ENCODE data around the gene SPATA46. TPM values are rescaled to one million over a fixed set of nuclear protein-coding genes. Genes with fewer than 3 reads are reported as not detected.
A peak's percentile ranks its signal among the peaks of the same experiment; 100 is the strongest.

The SPATA46 gene
- total and polyA plus RNA-seq, 9 of the 15 experiments (the other 6 are each of a cell fraction or from before 2014, with no cell fraction given) = 0.04 to 0.11 TPM; not detected in 7

DNA sequence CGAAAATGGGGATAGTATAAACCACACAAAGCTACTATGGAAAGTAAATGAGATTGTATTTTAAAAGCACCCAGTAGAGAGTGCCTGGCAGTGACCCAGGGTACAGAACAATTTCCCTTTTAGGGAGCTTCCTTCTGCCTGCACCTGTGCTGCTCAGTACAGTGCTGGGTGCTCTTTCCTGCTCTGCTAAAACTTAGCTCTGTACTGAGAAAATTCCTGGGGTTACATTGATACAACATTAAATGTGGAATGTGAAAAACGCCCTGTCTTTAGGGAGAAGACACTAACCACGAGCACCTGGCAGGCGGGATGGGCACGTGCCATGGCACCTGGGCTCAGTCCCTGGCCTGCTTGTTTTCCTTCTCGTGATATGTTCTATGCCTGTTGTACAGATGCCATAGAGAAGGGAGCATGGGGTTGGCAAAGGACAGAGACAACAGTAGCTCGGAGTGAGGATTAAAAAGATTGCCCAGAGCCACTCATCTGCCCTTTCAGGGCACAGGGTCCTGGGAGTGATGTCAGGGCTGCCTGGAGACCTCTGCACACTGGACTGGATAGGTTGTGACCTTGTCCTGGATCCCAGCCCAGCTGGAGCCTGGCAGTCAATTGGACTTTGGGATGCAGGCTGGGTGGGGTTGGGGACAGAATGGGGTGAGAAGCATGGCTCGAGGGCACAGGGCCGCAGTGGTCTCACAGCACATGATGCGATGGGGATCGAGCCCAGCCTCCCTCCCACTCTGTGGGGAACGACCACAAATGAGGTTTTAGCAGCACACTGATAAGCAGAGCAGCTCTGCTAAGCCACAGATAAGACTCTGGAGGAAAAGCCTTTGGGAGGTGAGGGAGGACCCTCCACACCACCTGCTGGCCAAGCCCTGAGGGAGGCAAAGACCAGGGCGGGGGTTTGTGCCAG is 4.2 kb downstream of the SPATA46 start (continued):
- TF ChIP-seq, protein P1, sequence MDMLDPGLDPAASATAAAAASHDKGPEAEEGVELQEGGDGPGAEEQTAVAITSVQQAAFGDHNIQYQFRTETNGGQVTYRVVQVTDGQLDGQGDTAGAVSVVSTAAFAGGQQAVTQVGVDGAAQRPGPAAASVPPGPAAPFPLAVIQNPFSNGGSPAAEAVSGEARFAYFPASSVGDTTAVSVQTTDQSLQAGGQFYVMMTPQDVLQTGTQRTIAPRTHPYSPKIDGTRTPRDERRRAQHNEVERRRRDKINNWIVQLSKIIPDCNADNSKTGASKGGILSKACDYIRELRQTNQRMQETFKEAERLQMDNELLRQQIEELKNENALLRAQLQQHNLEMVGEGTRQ (CRISPR knock-in tag; IDR thresholded peaks at IDR 0.05) = no peak; the same call in 1 of the 2 replicates
- no peak for TF ChIP-seq COPS2 (conservative IDR thresholded peaks at IDR 0.05)
- TF ChIP-seq SP2 (IDR thresholded peaks at IDR 0.05; ENCODE audit: extremely low read depth, low read depth, low read length, poor library complexity, severe bottlenecking) = no peak
- no peak for TF ChIP-seq RBM14 (IDR thresholded peaks at IDR 0.05; ENCODE audit: borderline replicate concordance, insufficient read depth, low read depth, low read length)
- peak; percentile 6; the same call in 1 of the 2 replicates for TF ChIP-seq MECOM (CRISPR knock-in tag; IDR thresholded peaks at IDR 0.05)
- TF ChIP-seq BRD4 (IDR thresholded peaks at IDR 0.05) = no peak
- TF ChIP-seq SAP30 (IDR thresholded peaks at IDR 0.05; ENCODE audit: borderline replicate concordance, insufficient read depth, low read depth, low read length, poor library complexity, severe bottlenecking) = no peak
- peak; percentile 98 for TF ChIP-seq CBFB (CRISPR knock-in tag; IDR thresholded peaks at IDR 0.05)
- TF ChIP-seq TCF7L2 (IDR thresholded peaks at IDR 0.05; ENCODE audit: low read depth, low read length) = no peak
- TF ChIP-seq HMGN3 (IDR thresholded peaks at IDR 0.05; ENCODE audit: borderline replicate concordance, extremely low read depth, insufficient read length, low read depth, low read length) = peak; percentile 90
- TF ChIP-seq CC2D1A (IDR thresholded peaks at IDR 0.05) = peak; percentile 87; the same call in 1 of the 2 replicates
- TF ChIP-seq SRF (CRISPR knock-in tag; IDR thresholded peaks at IDR 0.05) = no peak
- TF ChIP-seq ZNF232 (CRISPR knock-in tag; IDR thresholded peaks at IDR 0.05) = no peak
- TF ChIP-seq, protein P2, sequence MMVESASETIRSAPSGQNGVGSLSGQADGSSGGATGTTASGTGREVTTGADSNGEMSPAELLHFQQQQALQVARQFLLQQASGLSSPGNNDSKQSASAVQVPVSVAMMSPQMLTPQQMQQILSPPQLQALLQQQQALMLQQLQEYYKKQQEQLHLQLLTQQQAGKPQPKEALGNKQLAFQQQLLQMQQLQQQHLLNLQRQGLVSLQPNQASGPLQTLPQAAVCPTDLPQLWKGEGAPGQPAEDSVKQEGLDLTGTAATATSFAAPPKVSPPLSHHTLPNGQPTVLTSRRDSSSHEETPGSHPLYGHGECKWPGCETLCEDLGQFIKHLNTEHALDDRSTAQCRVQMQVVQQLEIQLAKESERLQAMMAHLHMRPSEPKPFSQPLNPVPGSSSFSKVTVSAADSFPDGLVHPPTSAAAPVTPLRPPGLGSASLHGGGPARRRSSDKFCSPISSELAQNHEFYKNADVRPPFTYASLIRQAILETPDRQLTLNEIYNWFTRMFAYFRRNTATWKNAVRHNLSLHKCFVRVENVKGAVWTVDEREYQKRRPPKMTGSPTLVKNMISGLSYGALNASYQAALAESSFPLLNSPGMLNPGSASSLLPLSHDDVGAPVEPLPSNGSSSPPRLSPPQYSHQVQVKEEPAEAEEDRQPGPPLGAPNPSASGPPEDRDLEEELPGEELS (CRISPR knock-in tag; IDR thresholded peaks at IDR 0.05; ENCODE audit: borderline replicate concordance) = no peak
- peak; percentile 67 for TF ChIP-seq DMBX1 (CRISPR knock-in tag; IDR thresholded peaks at IDR 0.05; ENCODE audit: borderline replicate concordance)
- TF ChIP-seq ZNF644 (tag; IDR thresholded peaks at IDR 0.05; ENCODE audit: low read depth) = peak; percentile 46; the same call in 1 of the 2 replicates
- TF ChIP-seq ERF (CRISPR knock-in tag; IDR thresholded peaks at IDR 0.05) = 0 out of 2 replicates have a peak, but pooled peaks have one; percentile 41
- no peak for TF ChIP-seq PTBP1 (IDR thresholded peaks at IDR 0.05; ENCODE audit: low read depth, low read length)
- TF ChIP-seq ZNF41 (CRISPR knock-in tag; conservative IDR thresholded peaks at IDR 0.05) = no peak
- TF ChIP-seq ZNF121 (CRISPR knock-in tag; conservative IDR thresholded peaks at IDR 0.05) = no peak
- peak; percentile 91 for TF ChIP-seq SOX6 (IDR thresholded peaks at IDR 0.05)
- TF ChIP-seq ZNF274 (IDR thresholded peaks at IDR 0.05; ENCODE audit: borderline replicate concordance, low read depth, low read length) = peak; percentile 49; the same call in 1 of the 2 replicates
- no peak for TF ChIP-seq GTF2F1 (IDR thresholded peaks at IDR 0.05; ENCODE audit: low read depth, low read length)
- no peak for TF ChIP-seq ZNF212 (CRISPR knock-in tag; IDR thresholded peaks at IDR 0.05)
- no peak for TF ChIP-seq PHF8 (IDR thresholded peaks at IDR 0.05; ENCODE audit: borderline replicate concordance, low read length)
- no peak for TF ChIP-seq CREBBP (IDR thresholded peaks at IDR 0.05; ENCODE audit: low read depth, low read length)
